HepG2 (cell line): ENCODE data around the gene VPS13C. TPM values are rescaled to one million over a fixed set of nuclear protein-coding genes. Genes with fewer than 3 reads are reported as not detected.

Experiments
- ATAC-seq: fragments of 200-7000 bp; cut with Tn5 transposase; 3 replicates; pipeline ENCODE4 v1.9.1; 2020; ENCODE audit warnings: mild to moderate bottlenecking, moderate library complexity
- BruUV-seq: library from RNA; stranded (reverse); fragments of 400-500 nt; replicated peaks from 2 replicates; lab custom pipeline; 2021; lab: Mats Ljungman, UMichigan
- CTCF ChIA-PET: fragments of 300-600 bp; formaldehyde crosslinking; extraction: SDS; loops from one replicate; lab custom pipeline; 2021; ENCODE audit warnings: low total read pairs, inconsistent platforms, low intra/inter-chr PET ratio; lab: Yijun Ruan, JAX
- POLR2A ChIA-PET: fragments of 350-600 bp; sonication (Branson Sonifier 250); formaldehyde crosslinking; loops from one replicate; lab custom pipeline; 2020; ENCODE audit warnings: antibody characterized with exemption, inconsistent platforms; lab: Yijun Ruan, JAX
- DNase-seq: peaks from one replicate; pipeline ENCODE4 v3.0.0-alpha.2; 2015; ENCODE audit warnings: low spot score
- FAIRE-seq: peaks from 3 replicates; lab custom pipeline; 2011; peaks lifted over from hg19 to GRCh38; lab: Jason Lieb, UNC
- H2AFZ ChIP-seq: one replicate; pipeline ENCODE4 v1.6.1; 2011; ENCODE audit warnings: low read length, inconsistent platforms
- H3K27ac ChIP-seq: fragments of 300-600 bp; 3 replicates; pipeline ENCODE4 v1.8.0; 2011; ENCODE audit warnings: mixed run types, mild to moderate bottlenecking, mixed read lengths, low read length, inconsistent platforms; ENCODE audit not compliant: insufficient read depth; ENCODE audit errors: extremely low read length
- H3K27me3 ChIP-seq, 2 experiments: fragments of 200-600 bp in 1 of 2; 2 replicates in 1 of 2; 3 replicates in 1 of 2; pipeline versions ENCODE4 v1.6.0 to v1.8.0; 2011; ENCODE audit warnings: low read length in 2 of 2, mild to moderate bottlenecking in 2 of 2, moderate library complexity in 2 of 2, inconsistent platforms in 1 of 2; ENCODE audit not compliant: insufficient read depth in 2 of 2, control insufficient read depth in 1 of 2
- H3K36me3 ChIP-seq, 2 experiments: fragments of 200-600 bp in 1 of 2; replicated peaks in 1 of 2; 2 replicates in 1 of 2; 3 replicates in 1 of 2; pipeline versions ENCODE4 v1.5.1 to v1.8.0; 2011; ENCODE audit warnings: low read length in 2 of 2, inconsistent platforms in 1 of 2; ENCODE audit not compliant: insufficient read depth in 2 of 2, control insufficient read depth in 1 of 2
- H3K4me1 ChIP-seq: 2 replicates; pipeline ENCODE4 v1.5.1; 2012; ENCODE audit warnings: low read length, inconsistent platforms; ENCODE audit not compliant: insufficient read depth
- H3K4me2 ChIP-seq: 2 replicates; pipeline ENCODE4 v1.6.0; 2011; ENCODE audit warnings: low read depth, low read length, inconsistent platforms
- H3K4me3 ChIP-seq, 3 experiments: fragments of 200-600 bp in 1 of 3; sonication (generic), shearing (Covaris generic) in 1 of 3; replicated peaks in 1 of 3; 2 replicates each; pipeline ENCODE4 v1.5.1; 2011 to 2016; ENCODE audit warnings: low read length in 3 of 3, inconsistent platforms in 2 of 3, low read depth in 2 of 3, mild to moderate bottlenecking in 2 of 3, control low read depth in 1 of 3, mixed read lengths in 1 of 3; ENCODE audit not compliant: insufficient read depth in 1 of 3
- H3K79me2 ChIP-seq: one replicate; pipeline ENCODE4 v1.6.1; 2011; ENCODE audit warnings: low read length, inconsistent platforms; ENCODE audit not compliant: insufficient read depth
- H3K9ac ChIP-seq: 2 replicates; pipeline ENCODE4 v1.6.0; 2011; ENCODE audit warnings: mild to moderate bottlenecking, low read depth, low read length, inconsistent platforms; ENCODE audit not compliant: insufficient read depth
- H3K9me3 ChIP-seq: 2 replicates; pipeline ENCODE4 v1.5.1; 2012; ENCODE audit warnings: mild to moderate bottlenecking, low read length
- H4K20me1 ChIP-seq: 2 replicates; pipeline ENCODE4 v1.6.0; 2011; ENCODE audit warnings: inconsistent platforms, mild to moderate bottlenecking, low read length, moderate library complexity; ENCODE audit not compliant: insufficient read depth
- ATF4 ChIP-seq, 2 experiments: fragments of 450-650 bp in 1 of 2; sonication (generic) in 1 of 2; formaldehyde crosslinking; IDR thresholded peaks; 2 replicates each; pipeline versions ENCODE4 v1.5.0 to v1.8.0; 2020 to 2022; ENCODE audit warnings: mild to moderate bottlenecking in 1 of 2, missing genetic modification reagents in 1 of 2
- CREB1 ChIP-seq, 2 experiments: fragments of 450-650 bp in 1 of 2; IDR thresholded peaks; 2 replicates each; pipeline ENCODE4 v1.6.1; 2016 to 2017; ENCODE audit warnings: control low read depth in 1 of 2, mild to moderate bottlenecking in 1 of 2, missing compliant biosample characterization in 1 of 2, missing genetic modification characterization in 1 of 2
- FOXO4 ChIP-seq: sonication (generic); formaldehyde crosslinking; conservative IDR thresholded peaks from 2 replicates; pipeline ENCODE4 v1.8.1; 2023; ENCODE audit warnings: missing genetic modification reagents
- HDAC2 ChIP-seq: sonication (generic); formaldehyde crosslinking; IDR thresholded peaks from 2 replicates; pipeline ENCODE4 v1.4.0; 2020; ENCODE audit warnings: missing genetic modification reagents
- KDM6A ChIP-seq: IDR thresholded peaks from 2 replicates; pipeline ENCODE4 v1.6.1; 2016; ENCODE audit warnings: low read depth
- MIER3 ChIP-seq: IDR thresholded peaks from 2 replicates; pipeline ENCODE4 v1.6.1; 2016; ENCODE audit warnings: missing compliant biosample characterization, borderline replicate concordance
- NFE2L1 ChIP-seq: sonication (generic); formaldehyde crosslinking; IDR thresholded peaks from 2 replicates; pipeline ENCODE4 v1.4.0; 2020; ENCODE audit warnings: missing genetic modification reagents, mild to moderate bottlenecking, borderline replicate concordance
- WGBS: methylation state at CpG from one replicate; pipeline ENCODE4 v1.1.6; 2017; ENCODE audit warnings: low lambda C conversion rate; 5-methylcytosine and 5-hydroxymethylcytosine counted together
- in situ Hi-C: cut with HindIII; loops from 2 replicates; pipeline ENCODE4 v1.10.0; 2017; ENCODE audit warnings: low pct_unique_long_range_greater_than_20kb; ENCODE audit not compliant: extremely low pct_ligation_motif_present
- intact Hi-C: fragments of 100-400 bp; cut with micrococcal nuclease; formaldehyde crosslinking; loops from one replicate; pipeline ENCODE4 v1.10.0; 2022; ENCODE audit not compliant: unreplicated experiment
- polyA plus RNA-seq, 8 experiments: library from polyadenylated mRNA; depleted of rRNA in 3 of 8; stranded (reverse) in 7 of 8; unstranded in 1 of 8; fragments of >200 nt; fragmentation: Illumina TruSeq in 4 of 8; extraction: Trizol in 4 of 8; gene quantifications; 2 replicates each; pipeline versions ENCODE4 v1.2.1 to v1.2.3, GENCODE V29; 2011 to 2016; ENCODE audit warnings: low read depth in 4 of 8, missing spikeins in 1 of 8, mixed read lengths in 1 of 8; ENCODE audit not compliant: insufficient read depth in 1 of 8
- total RNA-seq, 5 experiments: library from RNA; depleted of rRNA; stranded (reverse); fragments of >200 nt; fragmentation: Illumina TruSeq; extraction: Trizol; gene quantifications; 2 replicates each; pipeline ENCODE4 v1.2.3, GENCODE V29; 2016; ENCODE audit warnings: low read depth in 1 of 5

VPS13C gene
- total and polyA plus RNA-seq, 2 of the 13 experiments (the other 11 are each of a cell fraction or from before 2014, with no cell fraction given), result 10.9 to 26.8 TPM

GRCh38 chr15:61809216-61809615, 251.0 kb downstream of the VPS13C start:
- Histone ChIP-seq H3K4me1 (peaks cover 10% of the 10 kb centered on the region; the same call in 1 of the 2 replicates), H3K27me3 (peaks cover 0 to 32% of the 10 kb centered on the region in 2 experiments; a peak in 3 of 5 replicates), H4K20me1 (no peaks in the 10 kb centered on the region), H3K4me3 (no peak overlapping the region), H3K9me3 (no peaks in the 10 kb centered on the region), H3K27ac (no peak overlapping the region), H3K4me2 (no peak overlapping the region), H3K9ac (no peak overlapping the region), H2AFZ (no peak overlapping the region), H3K36me3 (no peaks in the 10 kb centered on the region), H3K79me2 (no peaks in the 10 kb centered on the region)
- ChIA-PET CTCF (no interaction called here), POLR2A (no interaction called here)
- in situ Hi-C loops (no loop called here), intact Hi-C loops (no loop called here)
- ATAC-seq (no peak), DNase-seq (no peak), FAIRE-seq (no peak)
- BruUV-seq, result no TSS peak
- WGBS, result 32% methylated on average over 5 of the region's 7 CpGs
- TF ChIP-seq FOXO4 (CRISPR knock-in tag) (no peak), KDM6A (CRISPR knock-in tag) (no peak), MIER3 (no peak), NFE2L1 (no peak), HDAC2 (CRISPR knock-in tag) (no peak), CREB1 (IDR thresholded peaks at IDR 0.05) (0 out of 2 replicates have a peak, but pooled peaks have one; percentile 5), CREB1 (CRISPR knock-in tag; IDR thresholded peaks at IDR 0.05) (no peak), ATF4 (CRISPR knock-in tag; IDR thresholded peaks at IDR 0.05) (no peak)
